Measurements from ENCODE around the gene CPEB3.
"Not testable (repeated sequence)": the region's sequence is repeated elsewhere in the genome, so short reads cannot be mapped to it uniquely, and the experiment has no call there.

The CPEB3 gene

DNA sequence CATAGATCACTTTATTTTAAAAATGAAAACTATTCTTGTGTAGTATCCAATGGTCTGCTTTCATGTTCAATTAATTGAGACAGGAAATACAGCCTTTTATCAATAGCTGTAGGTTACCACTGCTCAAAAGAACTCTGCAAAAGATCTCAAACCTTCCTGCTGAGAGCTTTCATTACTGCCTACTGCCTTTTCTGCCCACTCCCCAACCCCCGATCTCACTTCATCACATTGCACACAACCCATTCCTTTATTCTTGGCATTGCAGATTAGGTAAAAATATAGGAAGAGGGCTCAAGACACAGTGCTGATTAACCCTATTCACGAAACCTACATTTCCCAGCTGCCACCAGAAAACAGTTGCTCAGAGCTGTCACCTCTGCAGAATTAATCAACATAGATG is 195.9 kb downstream of the CPEB3 start:
- no peak for DNase-seq (ENCODE audit: low read depth)

DNA sequence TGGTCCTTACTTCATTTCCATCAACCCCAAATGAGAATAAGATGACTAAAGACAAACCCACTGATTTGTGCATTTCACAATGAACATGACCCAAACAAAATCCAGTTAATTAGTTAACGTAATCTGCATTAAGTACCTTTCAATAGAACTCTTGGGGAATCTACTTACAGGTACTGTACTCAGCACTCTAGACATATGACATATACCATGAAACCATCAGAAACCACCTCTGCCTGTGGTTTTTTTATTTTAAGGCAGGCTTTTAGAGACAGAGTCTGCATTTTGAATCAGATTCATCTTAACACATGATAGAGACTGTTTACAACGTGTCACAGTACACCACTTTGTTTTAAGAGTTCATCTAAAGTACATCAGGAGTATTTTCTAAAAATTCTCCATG is 198.9 kb downstream of the CPEB3 start:
- no peak for DNase-seq (ENCODE audit: low read depth)

DNA sequence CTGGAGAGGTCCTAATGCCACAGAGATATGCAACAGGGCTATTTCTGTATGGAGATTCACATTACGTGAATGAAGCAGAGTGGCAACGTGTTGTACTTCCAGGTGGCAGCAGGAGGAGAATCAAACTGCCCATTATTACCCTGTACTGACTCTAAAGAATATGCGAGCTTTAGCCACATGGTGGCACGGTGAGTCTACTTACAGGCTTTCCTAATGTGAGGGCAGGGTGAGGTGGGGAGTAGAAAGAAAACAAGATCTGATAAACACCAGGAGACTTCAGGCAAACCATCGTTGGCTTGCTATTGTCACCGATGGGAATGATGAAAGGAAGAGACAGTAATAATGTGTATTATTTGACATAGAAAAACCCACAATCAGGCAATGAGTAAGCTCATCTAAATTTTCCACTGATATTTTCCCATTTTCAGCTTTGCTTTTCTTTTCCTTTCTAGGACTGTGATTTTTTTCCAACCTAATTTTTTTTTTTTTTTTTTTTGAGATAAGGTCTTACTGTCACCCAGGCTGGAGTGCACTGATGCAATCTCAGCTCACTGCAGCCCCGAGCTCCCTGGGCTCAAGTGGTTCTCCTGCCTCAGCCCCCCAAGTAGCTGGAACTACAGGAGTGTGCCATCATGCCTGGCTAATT is 203.0 kb downstream of the CPEB3 start:
- DNase-seq (ENCODE audit: low read depth): peak; percentile 15

DNA sequence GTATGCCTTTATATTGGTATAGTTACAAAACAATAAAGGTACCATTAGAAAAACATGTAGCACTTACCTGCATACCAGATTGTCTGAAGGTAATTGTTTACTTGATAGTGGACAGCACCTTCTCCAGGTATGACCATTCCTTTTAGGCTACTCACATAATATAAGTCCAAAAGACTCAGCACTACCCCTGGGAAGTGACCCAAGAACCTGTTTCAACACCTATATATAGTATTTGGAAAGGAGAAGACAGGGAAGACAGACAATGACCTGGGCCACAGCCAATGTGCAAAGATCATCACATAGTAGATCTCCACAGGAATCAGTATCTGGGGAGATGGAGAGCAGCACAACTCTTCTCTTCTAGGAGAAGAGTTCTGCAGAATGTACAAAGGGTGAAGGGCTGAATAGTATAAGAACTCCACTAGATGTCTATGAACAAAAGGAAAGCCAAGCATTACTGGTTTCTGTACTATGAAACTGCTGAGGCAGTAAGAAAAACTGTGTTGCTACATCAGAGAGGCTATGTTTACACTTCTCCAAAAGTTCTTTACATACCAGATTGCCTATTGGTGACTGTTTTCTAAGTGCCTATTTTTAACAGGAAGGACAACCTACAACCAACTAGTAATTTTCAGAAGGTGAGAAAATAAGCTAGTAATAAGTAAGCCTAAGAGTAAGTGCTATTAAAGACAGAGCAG is 208.1 kb downstream of the CPEB3 start:
- no peak for DNase-seq (ENCODE audit: low read depth)

DNA sequence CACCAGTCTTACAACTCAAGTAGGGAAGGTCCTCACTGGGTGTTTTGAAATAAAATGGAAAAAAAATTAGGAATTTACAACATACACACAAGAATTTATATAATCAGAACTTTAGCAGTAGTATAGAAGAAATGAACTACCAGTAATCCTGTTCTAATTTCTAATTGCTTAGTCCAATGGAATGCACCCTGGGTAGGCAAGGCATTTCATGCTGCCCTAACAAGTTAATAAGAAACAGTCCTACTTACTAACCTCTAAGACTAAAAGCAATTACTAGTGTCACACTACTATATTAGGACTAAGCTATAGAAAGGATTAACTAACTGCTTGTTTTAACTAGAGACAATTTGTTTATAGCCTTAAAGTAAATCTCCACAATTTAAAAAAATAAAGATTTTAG is 209.2 kb downstream of the CPEB3 start:
- no peak for DNase-seq (ENCODE audit: low read depth)

DNA sequence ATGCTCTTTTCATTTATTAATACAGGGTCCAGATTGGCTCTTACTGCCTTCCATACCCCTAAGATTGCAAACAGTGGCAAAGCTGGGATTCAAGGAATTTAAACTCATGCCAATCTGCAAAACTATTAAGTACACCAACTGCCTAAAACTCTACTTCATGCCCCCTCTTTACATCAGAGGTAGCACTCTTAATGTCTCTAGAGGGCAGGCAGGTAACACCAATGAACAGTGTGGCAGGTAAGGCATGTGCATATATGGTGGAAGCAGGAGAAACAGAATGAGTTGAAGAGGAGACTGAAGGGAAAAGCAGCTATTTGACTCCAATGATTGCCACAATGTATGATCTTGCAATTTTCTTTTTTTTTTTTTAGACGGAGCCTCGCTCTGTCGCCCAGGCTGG is 210.6 kb downstream of the CPEB3 start:
- DNase-seq (ENCODE audit: low read depth): no peak

DNA sequence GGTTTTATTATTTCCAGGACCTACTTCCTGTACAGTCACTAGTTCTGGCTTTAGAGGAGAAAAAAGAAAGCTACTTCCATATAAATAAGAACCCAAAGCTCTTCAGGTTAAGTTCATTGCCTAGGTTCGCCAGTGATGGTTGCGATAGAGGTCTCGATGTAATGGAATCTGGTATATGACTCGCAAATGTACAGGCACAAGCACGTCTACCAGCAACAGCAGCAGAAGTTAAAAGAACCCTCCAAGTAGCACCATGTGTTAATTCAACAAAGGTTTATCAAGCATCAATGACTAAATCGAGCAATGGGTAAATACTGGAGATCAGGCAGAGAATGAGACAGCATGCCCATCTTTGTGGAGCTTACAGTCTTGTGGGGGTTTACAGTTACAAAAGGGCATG is 211.9 kb downstream of the CPEB3 start:
- DNase-seq (ENCODE audit: low read depth): no peak

DNA sequence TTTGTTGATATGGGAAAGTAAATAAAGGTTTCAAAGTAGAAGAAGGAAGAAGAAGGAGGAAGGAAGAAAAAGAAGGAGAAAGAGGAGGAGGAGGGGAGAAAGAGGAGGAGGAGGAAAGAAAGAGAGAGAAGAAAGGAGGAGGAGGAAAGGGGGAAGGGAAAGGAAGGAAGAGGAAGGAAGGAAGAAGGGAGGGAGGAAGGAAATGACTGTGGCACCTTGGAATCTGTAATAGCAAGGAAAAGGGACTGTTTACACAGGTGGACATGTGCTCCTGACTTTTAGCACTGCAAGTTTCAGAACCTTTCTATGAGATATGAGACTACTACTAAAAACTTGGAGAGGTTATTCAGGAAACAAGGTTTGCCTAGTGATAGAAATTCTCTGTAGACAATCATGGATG is 214.2 kb downstream of the CPEB3 start:
- no peak for DNase-seq (ENCODE audit: low read depth)

DNA sequence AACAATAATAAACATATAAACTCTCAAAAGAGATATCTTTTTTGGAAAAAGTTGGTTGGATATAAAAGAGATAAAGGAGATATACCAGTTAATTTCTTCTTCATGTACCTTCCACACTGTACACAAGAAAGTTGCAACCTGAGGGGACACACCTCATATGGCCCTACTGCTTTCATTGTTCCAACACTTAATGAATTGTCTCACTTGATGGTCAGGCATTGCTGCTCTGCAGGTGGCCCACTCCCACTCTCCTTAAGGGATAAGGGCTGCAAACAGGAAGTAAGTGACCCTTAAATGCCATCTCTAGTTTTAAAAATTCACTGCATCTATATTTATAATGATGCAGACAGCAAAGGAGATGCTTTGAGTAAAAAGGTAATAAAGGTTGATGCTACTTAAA is 215.0 kb downstream of the CPEB3 start:
- no peak for DNase-seq (ENCODE audit: low read depth)

DNA sequence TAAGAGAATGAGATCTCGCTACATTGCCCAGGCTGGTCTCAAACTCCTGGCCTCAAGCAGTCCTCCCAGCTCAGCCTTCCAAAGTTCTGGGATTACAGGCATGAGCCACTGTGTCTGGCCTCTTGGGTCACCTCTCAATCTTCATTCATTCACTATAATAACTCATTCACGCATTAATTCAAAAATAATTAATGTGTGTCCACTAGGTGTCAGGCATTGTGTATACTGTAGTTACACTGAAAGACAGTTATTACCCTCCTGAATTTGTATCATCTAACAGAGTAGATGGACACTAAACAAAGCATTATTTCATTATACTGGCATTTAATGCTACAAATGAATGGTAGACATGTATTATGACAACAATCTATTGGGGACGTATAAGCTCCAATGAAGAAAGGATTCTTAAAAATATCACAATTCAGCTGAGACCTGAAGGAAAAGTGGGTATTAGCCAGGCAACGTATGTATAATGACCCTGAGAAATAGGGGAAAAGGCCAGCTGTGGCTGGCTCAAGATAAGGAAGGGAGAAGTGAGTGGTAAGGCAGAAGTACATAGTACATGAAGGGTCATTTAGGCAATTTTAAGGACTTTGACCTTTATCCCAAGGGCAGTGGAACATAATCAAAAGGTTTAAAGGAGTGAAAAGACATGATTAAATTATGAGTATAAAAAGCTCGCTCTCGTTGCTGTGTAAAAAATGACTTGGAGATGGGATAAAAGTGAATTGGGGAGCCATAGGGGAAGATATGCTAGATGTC is 216.6 kb downstream of the CPEB3 start:
- DNase-seq (ENCODE audit: low read depth): no peak

DNA sequence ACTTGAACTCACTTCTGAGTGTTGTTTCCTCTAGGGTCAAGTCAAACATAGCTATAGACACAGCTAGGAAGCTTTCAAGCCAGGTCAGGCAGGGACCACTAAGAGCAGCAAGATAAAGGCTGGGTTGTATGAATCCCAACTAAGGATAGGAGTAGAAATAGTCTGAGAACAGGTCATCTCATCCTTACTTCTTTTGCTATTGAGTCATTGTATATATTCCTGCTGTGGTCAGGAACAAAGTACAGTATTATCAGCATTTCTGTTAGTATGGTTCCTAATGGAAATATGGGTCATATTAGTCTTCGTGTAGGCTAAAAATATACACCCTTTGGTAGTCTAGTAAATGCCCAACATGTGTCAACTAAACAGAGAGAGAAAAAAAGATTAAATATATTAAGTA is 222.0 kb downstream of the CPEB3 start:
- no peak for DNase-seq (ENCODE audit: low read depth)

DNA sequence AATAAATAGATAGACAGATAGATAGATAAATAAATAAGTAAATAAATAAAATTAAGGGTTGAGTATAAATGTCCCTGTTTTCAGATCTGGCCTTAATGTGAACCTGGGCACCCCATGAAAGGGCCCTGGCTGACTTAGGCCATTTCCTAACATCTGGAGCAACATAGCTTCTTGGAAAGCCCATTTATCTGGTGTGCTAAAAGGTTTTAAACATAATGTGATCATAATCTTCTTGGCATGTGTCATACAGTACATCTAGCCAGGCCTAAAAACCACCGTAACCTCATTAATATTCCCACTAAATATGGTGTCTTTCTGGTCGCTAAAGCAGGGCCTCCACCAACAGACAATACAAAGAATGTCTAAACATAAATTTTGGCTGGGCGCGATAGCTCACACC is 224.5 kb downstream of the CPEB3 start:
- no peak for DNase-seq (ENCODE audit: low read depth)

DNA sequence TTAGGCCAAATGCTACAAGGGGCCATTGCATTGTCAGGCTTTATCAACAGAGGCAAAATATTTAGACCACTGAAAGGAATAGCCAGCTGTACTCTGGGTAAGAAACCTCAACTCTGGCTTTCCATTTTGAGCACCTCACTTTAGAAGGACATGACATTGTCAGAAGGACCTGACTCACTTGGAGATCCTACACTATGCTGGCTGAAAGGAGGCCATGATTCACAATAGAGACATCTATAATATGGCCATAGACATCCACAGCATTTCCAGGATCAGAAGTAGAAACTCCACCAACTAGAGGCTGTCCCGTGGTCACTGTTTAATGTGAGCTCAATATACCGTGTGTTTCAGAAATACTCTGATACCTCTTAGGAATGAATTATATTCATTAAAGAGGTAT is 226.4 kb downstream of the CPEB3 start:
- no peak for DNase-seq (ENCODE audit: low read depth)

DNA sequence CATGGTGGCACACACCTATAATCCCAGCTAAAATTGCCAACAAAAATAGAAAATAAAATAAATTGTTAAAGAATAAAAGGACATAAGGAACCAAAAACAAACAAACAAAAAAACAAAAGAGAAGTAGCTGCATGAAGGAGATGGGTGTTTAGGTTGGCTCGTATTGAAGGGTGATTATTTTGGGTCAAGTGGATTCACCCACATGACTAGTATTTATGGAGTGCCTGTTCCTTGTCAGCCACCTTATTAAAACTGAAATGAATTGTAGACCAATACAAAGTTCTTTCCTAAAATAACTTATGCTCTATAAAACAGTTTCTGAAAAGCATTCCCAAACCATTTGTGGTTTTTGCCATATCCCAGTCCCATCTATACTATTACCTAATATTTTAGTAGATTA is 228.6 kb downstream of the CPEB3 start:
- no peak for DNase-seq (ENCODE audit: low read depth)

DNA sequence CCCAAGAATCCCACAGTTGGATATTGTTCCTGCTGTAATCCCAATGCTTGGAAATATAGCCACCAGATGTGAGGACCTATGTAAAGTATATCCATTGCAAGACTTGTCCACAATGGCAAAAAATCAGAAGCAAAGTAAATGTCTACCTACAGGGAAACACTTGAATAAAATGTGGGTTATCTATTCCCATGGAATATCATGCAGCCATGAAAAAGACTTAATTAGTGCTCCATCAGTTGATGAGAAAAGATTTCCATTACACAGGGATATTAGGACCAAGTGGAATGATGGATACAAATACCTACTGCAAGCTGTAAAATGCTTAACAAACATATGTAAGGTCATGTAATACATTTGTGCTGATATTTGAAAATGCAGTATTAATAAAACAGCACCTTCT is 236.1 kb downstream of the CPEB3 start:
- DNase-seq (ENCODE audit: low read depth): no peak

DNA sequence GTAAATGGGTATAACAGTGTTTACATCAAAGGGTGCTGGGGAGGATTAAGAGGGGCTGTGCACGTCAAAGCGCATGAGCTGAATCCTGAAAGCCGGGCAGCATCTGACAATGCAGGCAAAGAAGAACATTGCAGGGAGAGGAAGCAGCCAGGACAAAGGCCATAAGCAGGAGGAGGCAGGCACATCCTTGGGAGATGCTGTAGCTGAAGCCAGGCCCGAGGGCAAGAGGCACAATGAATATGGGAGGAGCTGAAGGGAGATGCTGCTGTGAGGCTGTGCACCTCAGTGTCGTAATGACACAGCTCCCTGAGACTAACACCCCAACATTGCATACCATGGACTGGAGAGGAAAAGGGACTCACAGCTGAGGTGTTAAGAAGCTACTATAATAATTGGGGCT is 238.1 kb downstream of the CPEB3 start:
- DNase-seq (ENCODE audit: low read depth): no peak

DNA sequence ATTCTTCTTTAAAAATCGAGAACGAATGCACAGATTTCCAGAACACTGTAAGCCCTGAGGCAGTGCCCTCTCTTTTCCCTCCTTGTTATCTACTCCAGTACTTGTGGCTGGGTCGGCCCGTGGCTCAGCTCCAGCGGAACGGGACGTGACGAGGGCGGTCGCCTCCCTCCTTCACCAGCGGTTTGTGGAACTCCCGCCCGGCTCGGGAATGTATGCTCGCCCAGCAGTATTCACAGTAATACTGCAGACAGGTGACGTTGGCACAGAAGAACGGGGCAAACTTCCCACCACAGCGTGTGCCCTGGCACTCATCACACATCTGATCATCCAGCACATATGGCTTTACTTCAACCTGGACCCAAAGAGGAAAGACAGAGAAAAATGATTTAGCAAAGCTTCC is 238.8 kb downstream of the CPEB3 start:
- no peak for DNase-seq (ENCODE audit: low read depth)

DNA sequence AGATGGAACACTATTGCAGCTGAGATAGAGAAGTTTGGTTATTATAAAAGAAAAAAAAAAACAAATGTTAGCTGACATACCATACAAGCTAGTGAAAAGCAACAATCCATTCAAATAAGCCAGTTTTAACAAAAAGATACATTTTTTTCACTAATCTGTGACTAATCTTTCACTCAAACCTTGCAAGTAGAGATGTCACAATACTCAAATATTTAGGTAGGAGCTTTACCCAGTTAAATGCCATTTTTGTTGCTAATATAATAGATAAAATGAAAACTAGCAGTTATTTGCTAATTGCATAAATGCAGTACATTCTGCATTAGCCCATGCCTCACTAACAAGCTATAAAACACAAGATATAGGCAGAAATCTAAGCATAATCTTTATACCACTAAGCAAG is 243.7 kb downstream of the CPEB3 start:
- no peak for DNase-seq (ENCODE audit: low read depth)

DNA sequence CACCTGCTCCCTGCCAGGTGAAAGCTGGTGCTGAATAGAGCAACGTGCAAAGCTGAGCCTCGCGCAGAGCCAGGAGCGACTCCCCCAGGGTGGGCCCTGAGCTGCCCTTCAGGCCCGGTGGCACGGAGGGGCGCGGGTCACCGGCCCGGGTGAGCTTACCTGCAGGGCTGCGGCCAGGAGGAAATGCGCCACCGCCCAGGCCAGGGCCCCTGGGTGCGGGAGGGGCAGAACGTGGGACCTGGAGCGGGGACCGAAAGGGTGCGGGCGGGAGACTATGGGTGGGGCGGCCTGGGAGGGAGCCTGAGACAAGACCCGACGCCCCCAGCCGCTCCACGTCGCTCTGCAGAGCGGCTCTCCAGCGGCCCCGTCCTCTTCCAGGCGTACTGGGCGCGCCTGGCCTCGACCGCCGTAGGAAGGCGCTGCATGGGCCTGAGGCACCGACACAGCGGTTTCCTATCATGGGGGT is 245.2 kb downstream of the CPEB3 start:
- DNase-seq (ENCODE audit: low read depth): no peak

DNA sequence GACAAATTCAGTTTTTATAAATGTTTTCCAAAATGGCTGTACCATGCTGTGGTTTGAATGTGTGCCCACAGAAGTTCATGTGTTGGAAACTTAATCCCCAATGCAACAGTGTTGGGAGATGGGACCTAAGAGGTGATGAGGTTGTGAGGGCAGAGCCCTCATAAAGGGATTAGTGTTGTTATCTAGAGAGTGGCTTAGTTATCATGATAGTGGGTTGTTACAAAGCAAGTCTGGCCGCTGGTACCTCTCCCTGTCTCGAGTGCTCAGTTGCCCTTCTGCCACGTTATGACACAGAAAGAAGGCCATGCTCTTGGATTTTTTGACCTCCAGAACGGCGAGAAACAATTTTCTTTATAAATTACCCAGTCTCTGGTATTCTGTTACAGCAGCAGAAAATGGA is 248.3 kb downstream of the CPEB3 start:
- DNase-seq (ENCODE audit: low read depth): no peak

DNA sequence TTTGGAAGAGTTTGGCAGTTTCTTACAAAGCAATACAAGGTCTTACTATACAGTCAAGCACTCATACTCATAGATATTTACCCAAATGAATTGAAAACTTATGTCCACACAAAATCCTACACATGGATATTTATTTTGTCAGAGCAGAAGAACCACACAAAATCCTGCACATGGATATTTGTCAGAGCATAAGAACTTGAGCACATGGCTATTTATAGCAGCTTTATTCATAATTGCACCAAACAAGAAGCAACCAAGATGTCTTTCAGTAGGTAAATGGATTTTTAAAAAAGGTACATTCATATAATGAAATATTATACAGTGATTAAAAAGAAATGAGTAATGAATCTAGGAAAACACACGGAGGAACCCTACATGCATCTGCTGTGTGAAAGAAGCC is 251.9 kb downstream of the CPEB3 start:
- DNase-seq (ENCODE audit: low read depth): no peak

DNA sequence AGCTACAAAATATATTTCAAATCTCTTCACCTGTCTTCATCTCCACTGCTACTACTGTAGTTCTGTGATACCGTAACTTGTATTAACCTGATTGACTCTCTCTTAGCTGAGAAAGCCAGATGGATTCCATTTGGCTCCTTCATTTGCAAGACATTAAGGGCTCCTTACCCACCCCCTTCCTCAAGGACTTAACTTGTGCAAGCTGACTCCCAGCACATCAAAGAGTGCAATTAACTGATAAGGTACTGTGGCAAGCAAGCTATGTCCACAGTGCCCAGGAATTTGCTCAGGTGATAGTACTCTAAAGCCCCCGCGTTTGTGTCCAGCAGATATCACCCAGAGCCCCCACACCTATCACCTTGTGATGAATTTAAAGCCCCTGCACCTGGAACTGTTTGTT is 257.8 kb downstream of the CPEB3 start:
- not testable (repeated sequence) for DNase-seq (ENCODE audit: low read depth)

DNA sequence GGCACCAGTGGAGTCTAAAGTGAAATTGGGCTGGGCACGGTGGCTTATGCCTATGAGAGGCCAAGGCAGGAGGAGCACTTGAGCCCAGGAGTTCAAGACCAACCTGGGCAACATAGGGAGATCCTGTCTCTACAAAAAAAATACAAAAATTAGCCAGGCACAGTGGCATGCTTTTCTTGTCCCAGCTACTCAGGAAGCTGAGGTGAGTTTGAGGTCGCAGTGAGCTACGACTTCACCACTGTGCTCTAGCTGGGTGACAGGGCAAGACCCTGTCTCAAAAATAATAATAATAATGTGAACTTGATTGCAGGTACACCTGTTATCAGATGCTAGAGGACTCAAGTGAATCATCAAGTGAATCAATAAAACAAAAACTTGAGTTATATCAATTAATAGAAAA is 259.3 kb downstream of the CPEB3 start:
- DNase-seq (ENCODE audit: low read depth): no peak

Measured in activated gamma-delta T cell treated with anti-CD3 and anti-CD28 coated beads, Interleukin-2, amount 50 U/mL, for 16 hours (primary cell).